ENCODE data around the gene RIPOR3.
"Not testable (repeated sequence)": the region's sequence is repeated elsewhere in the genome, so short reads cannot be mapped to it uniquely, and the experiment has no call there.

The RIPOR3 gene

GRCh38 chr20:50651676-50652075 is 39.7 kb downstream of the RIPOR3 start:
- ATAC-seq, result no peak

- ATAC-seq, result no peak
Measured at GRCh38 chr20:50649590-50649989, 41.8 kb downstream of the RIPOR3 start.

- ATAC-seq, result no peak
Measured at GRCh38 chr20:50648651-50649050, 42.7 kb downstream of the RIPOR3 start.

GRCh38 chr20:50646483-50646996 is 44.8 kb downstream of the RIPOR3 start:
- no peak for ATAC-seq

- no peak for ATAC-seq
Measured at GRCh38 chr20:50645253-50646068, 45.9 kb downstream of the RIPOR3 start.

GRCh38 chr20:50642288-50642803 is 49.0 kb downstream of the RIPOR3 start:
- ATAC-seq, result no peak

- ATAC-seq, result not testable (repeated sequence)
Measured at GRCh38 chr20:50641625-50642287, 49.6 kb downstream of the RIPOR3 start.

- ATAC-seq, result not testable (repeated sequence)
Measured at GRCh38 chr20:50639971-50640711, 51.2 kb downstream of the RIPOR3 start.

- not testable (repeated sequence) for ATAC-seq
Measured at GRCh38 chr20:50638015-50638847, 53.1 kb downstream of the RIPOR3 start.

- no peak for ATAC-seq
Measured at GRCh38 chr20:50636601-50637540, 54.5 kb downstream of the RIPOR3 start.

GRCh38 chr20:50635676-50636600 is 55.4 kb downstream of the RIPOR3 start:
- ATAC-seq, result peak; percentile 41 to 57

- no peak for ATAC-seq
Measured at GRCh38 chr20:50635014-50635557, 56.3 kb downstream of the RIPOR3 start.

- no peak for ATAC-seq
Measured at GRCh38 chr20:50634191-50634590, 57.2 kb downstream of the RIPOR3 start.

GRCh38 chr20:50633361-50633760 is 58.0 kb downstream of the RIPOR3 start:
- no peak for ATAC-seq

GRCh38 chr20:50632701-50633100 is 58.6 kb downstream of the RIPOR3 start:
- ATAC-seq, result no peak

GRCh38 chr20:50632236-50632635 is 59.1 kb downstream of the RIPOR3 start:
- ATAC-seq, result no peak

GRCh38 chr20:50630578-50631263 is 60.6 kb downstream of the RIPOR3 start:
- no peak for ATAC-seq

- ATAC-seq, result no peak
Measured at GRCh38 chr20:50629670-50630045, 61.7 kb downstream of the RIPOR3 start.
